Measurements from ENCODE around the gene H2BK1.

Gene H2BK1

GRCh38 chr7:151233804-151234203 lies 23.5 kb upstream of the H2BK1 start:
- in situ Hi-C loops (cut with HindIII; ENCODE audit: low sequenced_read_pairs): no loop called here

- in situ Hi-C loops (cut with HindIII; ENCODE audit: low sequenced_read_pairs): no loop called here
Measured at GRCh38 chr7:151232917-151233701, 22.8 kb upstream of the H2BK1 start.

GRCh38 chr7:151232091-151232916 lies 22.0 kb upstream of the H2BK1 start, which contains the start of gene CHPF2:
Gene CHPF2, plus strand, starts transcription at chr7:151232483. Its CDS starts 1,529 bp downstream, at chr7:151234012.
- in situ Hi-C loops (cut with HindIII; ENCODE audit: low sequenced_read_pairs): no loop called here

GRCh38 chr7:151231080-151231479 lies 20.8 kb upstream of the H2BK1 start:
- in situ Hi-C loops (cut with HindIII; ENCODE audit: low sequenced_read_pairs): no loop called here

GRCh38 chr7:151229249-151229648 lies 19.0 kb upstream of the H2BK1 start:
- in situ Hi-C loops (cut with HindIII; ENCODE audit: low sequenced_read_pairs): loop anchor here (10.0 kb wide), 1 partner anchor 94 kb away; no protein-coding TSS in a partner anchor

- in situ Hi-C loops (cut with HindIII; ENCODE audit: low sequenced_read_pairs): loop anchor here (10.0 kb wide), 1 partner anchor 93 kb away; no protein-coding TSS in a partner anchor
Measured at GRCh38 chr7:151228024-151228866, 18.0 kb upstream of the H2BK1 start.

- in situ Hi-C loops (cut with HindIII; ENCODE audit: low sequenced_read_pairs): loop anchor here (10.0 kb wide), 1 partner anchor 92 kb away; no protein-coding TSS in a partner anchor
Measured at GRCh38 chr7:151226875-151227782, 16.8 kb upstream of the H2BK1 start, which contains the start of gene ABCF2. Gene ABCF2, minus strand, starts transcription at chr7:151227205. Its CDS starts 747 bp downstream, at chr7:151226458.

GRCh38 chr7:151226560-151226874 lies 16.2 kb upstream of the H2BK1 start:
- in situ Hi-C loops (cut with HindIII; ENCODE audit: low sequenced_read_pairs): loop anchor here (10.0 kb wide), 1 partner anchor 92 kb away; no protein-coding TSS in a partner anchor

- in situ Hi-C loops (cut with HindIII; ENCODE audit: low sequenced_read_pairs): loop anchor here (10.0 kb wide), 1 partner anchor 91 kb away; no protein-coding TSS in a partner anchor
Measured at GRCh38 chr7:151225948-151226510, 15.7 kb upstream of the H2BK1 start.

- in situ Hi-C loops (cut with HindIII; ENCODE audit: low sequenced_read_pairs): loop anchor here (10.0 kb wide), 1 partner anchor 89 kb away; no protein-coding TSS in a partner anchor
Measured at GRCh38 chr7:151223728-151224127, 13.4 kb upstream of the H2BK1 start.

- in situ Hi-C loops (cut with HindIII; ENCODE audit: low sequenced_read_pairs): no loop called here
Measured at GRCh38 chr7:151218170-151218569, 7.9 kb upstream of the H2BK1 start.

GRCh38 chr7:151215396-151215795 lies 5.1 kb upstream of the H2BK1 start:
- in situ Hi-C loops (cut with HindIII; ENCODE audit: low sequenced_read_pairs): no loop called here

GRCh38 chr7:151213826-151214225 lies 3.5 kb upstream of the H2BK1 start:
- in situ Hi-C loops (cut with HindIII; ENCODE audit: low sequenced_read_pairs): no loop called here

GRCh38 chr7:151212626-151213025 lies 2.3 kb upstream of the H2BK1 start:
- in situ Hi-C loops (cut with HindIII; ENCODE audit: low sequenced_read_pairs): no loop called here

GRCh38 chr7:151211155-151211772 lies 976 bp upstream of the H2BK1 start:
- in situ Hi-C loops (cut with HindIII; ENCODE audit: low sequenced_read_pairs): no loop called here

GRCh38 chr7:151209588-151209987 lies 700 bp downstream of the H2BK1 start:
- in situ Hi-C loops (cut with HindIII; ENCODE audit: low sequenced_read_pairs): loop anchor here (5.0 kb wide), 2 partner anchors 42 to 63 kb away; partner anchors contain the start of gene GBX1

- in situ Hi-C loops (cut with HindIII; ENCODE audit: low sequenced_read_pairs): loop anchor here (5.0 kb wide), 2 partner anchors 41 to 64 kb away; partner anchors contain the start of gene GBX1
Measured at GRCh38 chr7:151208253-151208862, 1.9 kb downstream of the H2BK1 start.

GRCh38 chr7:151207804-151208203 lies 2.5 kb downstream of the H2BK1 start:
- in situ Hi-C loops (cut with HindIII; ENCODE audit: low sequenced_read_pairs): loop anchor here (5.0 kb wide), 2 partner anchors 41 to 64 kb away; partner anchors contain the start of gene GBX1

Measured in endothelial cell of hepatic sinusoid (primary cell).